Measurements from ENCODE around the gene CMC1.

Gene CMC1

GRCh38 chr3:28224430-28224829, 17.0 kb upstream of the CMC1 start:
- no peak for DNase-seq (ENCODE audit: low read depth in 1 of 2, low spot score in 1 of 2)
- no peak for TF ChIP-seq JUND (IDR thresholded peaks at IDR 0.05; ENCODE audit: low read depth)
- in situ Hi-C loops (cut with HindIII; ENCODE audit: low pct_unique_long_range_greater_than_20kb, low sequenced_read_pairs), result no loop called here

DNA sequence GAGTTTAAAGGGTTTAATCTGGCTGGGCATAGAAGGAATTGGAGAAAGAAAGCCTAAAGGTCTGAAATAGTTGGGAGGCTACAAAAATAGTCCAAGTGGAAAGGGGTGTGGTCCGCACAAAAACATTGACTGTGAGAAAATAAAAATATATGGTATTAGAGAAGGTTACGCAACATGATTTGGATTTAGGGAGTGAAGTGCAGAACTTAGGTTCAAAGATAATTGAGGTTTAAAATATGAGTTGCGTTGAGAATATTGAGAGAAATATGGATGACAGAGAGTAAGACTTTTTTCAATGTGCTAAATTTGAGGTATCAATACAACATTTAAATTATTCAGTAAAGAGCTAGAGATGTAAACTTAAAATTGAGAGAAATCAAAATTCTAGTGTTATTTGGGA, 15.4 kb upstream of the CMC1 start:
- TF ChIP-seq JUND (IDR thresholded peaks at IDR 0.05; ENCODE audit: low read depth), result no peak
- DNase-seq (ENCODE audit: low read depth in 1 of 2, low spot score in 1 of 2), result no peak
- in situ Hi-C loops (cut with HindIII; ENCODE audit: low pct_unique_long_range_greater_than_20kb, low sequenced_read_pairs), result no loop called here

DNA sequence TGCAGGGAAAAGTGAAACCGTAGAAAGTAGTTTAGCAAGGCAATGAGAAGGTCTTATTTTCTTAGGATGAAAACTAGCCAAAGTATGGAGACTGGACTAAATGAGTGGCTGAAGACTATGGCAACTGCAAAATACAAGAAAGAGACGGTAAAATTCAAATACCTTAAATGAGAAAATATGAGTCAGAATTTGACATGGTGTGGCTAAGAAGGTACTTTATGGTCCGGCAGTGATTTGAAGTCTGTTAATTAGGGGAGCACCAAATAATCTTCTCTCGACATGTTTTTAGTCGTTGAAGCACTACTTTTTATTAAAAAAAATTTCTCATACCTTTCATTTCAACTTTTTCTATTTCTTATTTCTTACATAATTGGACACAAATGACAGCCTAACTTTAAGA, 12.8 kb upstream of the CMC1 start:
- in situ Hi-C loops (cut with HindIII; ENCODE audit: low pct_unique_long_range_greater_than_20kb, low sequenced_read_pairs), result no loop called here
- TF ChIP-seq JUND (IDR thresholded peaks at IDR 0.05; ENCODE audit: low read depth), result no peak
- DNase-seq (ENCODE audit: low read depth in 1 of 2, low spot score in 1 of 2), result no peak

- TF ChIP-seq JUND (IDR thresholded peaks at IDR 0.05; ENCODE audit: low read depth), result no peak
- in situ Hi-C loops (cut with HindIII; ENCODE audit: low pct_unique_long_range_greater_than_20kb, low sequenced_read_pairs), result no loop called here
- no peak for DNase-seq (ENCODE audit: low read depth in 1 of 2, low spot score in 1 of 2)
Measured at GRCh38 chr3:28232659-28233058, 8.8 kb upstream of the CMC1 start.

GRCh38 chr3:28234454-28234853, 7.0 kb upstream of the CMC1 start:
- TF ChIP-seq JUND (IDR thresholded peaks at IDR 0.05; ENCODE audit: low read depth), result no peak
- DNase-seq (ENCODE audit: low read depth in 1 of 2, low spot score in 1 of 2), result no peak
- in situ Hi-C loops (cut with HindIII; ENCODE audit: low pct_unique_long_range_greater_than_20kb, low sequenced_read_pairs), result no loop called here

- in situ Hi-C loops (cut with HindIII; ENCODE audit: low pct_unique_long_range_greater_than_20kb, low sequenced_read_pairs), result no loop called here
- no peak for TF ChIP-seq JUND (IDR thresholded peaks at IDR 0.05; ENCODE audit: low read depth)
- no peak for DNase-seq (ENCODE audit: low read depth in 1 of 2, low spot score in 1 of 2)
Measured at GRCh38 chr3:28239108-28239507, 2.3 kb upstream of the CMC1 start.

DNA sequence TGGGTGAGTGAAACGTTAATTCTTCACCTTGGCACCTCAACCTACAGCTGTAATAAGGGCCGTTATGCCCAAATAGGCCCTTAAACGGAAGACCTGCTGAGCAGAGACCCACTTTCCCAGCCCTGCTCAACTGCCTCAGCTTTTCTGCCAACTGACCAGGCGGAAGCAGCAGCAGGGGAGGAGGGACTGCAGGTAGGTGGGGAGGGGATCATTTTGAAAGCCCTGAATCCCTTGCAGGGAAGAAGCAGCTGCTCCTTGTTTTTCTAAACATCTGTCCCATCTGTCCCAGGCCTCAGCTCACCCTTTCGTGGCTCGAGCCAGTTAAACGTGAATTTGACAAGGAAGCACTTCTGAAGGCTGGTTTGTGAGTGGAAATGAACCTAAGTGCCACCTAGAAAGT, 978 bp upstream of the CMC1 start:
- no peak for TF ChIP-seq JUND (IDR thresholded peaks at IDR 0.05; ENCODE audit: low read depth)
- in situ Hi-C loops (cut with HindIII; ENCODE audit: low pct_unique_long_range_greater_than_20kb, low sequenced_read_pairs), result no loop called here
- no peak for DNase-seq (ENCODE audit: low read depth in 1 of 2, low spot score in 1 of 2)

- TF ChIP-seq JUND (IDR thresholded peaks at IDR 0.05; ENCODE audit: low read depth), result no peak
- no peak for DNase-seq (ENCODE audit: low read depth in 1 of 2, low spot score in 1 of 2)
- in situ Hi-C loops (cut with HindIII; ENCODE audit: low pct_unique_long_range_greater_than_20kb, low sequenced_read_pairs), result no loop called here
Measured at GRCh38 chr3:28242519-28242918, 1.1 kb downstream of the CMC1 start.

DNA sequence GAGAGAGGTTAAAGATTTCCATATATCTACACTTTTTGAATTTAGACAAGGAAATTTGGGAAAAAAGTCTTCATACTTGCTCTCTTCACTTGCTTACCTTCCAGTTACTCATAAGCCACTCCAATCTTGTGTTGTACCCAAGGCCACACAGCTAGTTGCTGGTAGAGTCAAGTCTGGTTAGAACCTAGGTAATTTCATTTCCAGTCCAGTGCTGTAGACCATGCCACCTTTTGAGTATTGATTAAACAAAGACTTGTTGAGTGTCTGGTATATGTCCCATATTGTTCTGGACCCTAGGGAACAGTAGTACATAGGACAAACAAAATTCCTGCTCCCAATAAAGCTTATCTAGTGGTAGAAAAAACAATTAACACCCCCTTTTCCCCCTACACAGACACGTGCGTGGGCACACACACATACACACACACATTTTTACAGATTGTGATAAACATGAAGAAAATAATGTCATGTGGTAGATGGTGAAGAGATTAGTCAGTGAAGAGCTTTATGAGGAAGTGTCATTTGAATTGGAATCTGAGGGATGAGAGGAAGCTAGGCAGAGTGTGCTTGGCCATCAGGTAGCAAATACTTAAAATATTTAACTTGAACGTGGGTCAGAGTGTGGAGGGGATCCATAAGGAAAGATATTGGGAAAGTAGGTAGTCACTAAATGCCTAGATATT, 2.1 kb downstream of the CMC1 start:
- in situ Hi-C loops (cut with HindIII; ENCODE audit: low pct_unique_long_range_greater_than_20kb, low sequenced_read_pairs), result no loop called here

GRCh38 chr3:28244491-28244890, 3.1 kb downstream of the CMC1 start:
- no peak for DNase-seq (ENCODE audit: low read depth in 1 of 2, low spot score in 1 of 2)
- TF ChIP-seq JUND (IDR thresholded peaks at IDR 0.05; ENCODE audit: low read depth), result no peak
- in situ Hi-C loops (cut with HindIII; ENCODE audit: low pct_unique_long_range_greater_than_20kb, low sequenced_read_pairs), result no loop called here

More for the DNA sequence above, 2.1 kb downstream of the CMC1 start:
- DNase-seq (ENCODE audit: low read depth in 1 of 2, low spot score in 1 of 2), result no peak
- TF ChIP-seq JUND (IDR thresholded peaks at IDR 0.05; ENCODE audit: low read depth), result no peak

GRCh38 chr3:28247286-28247685, 5.9 kb downstream of the CMC1 start:
- in situ Hi-C loops (cut with HindIII; ENCODE audit: low pct_unique_long_range_greater_than_20kb, low sequenced_read_pairs), result no loop called here
- DNase-seq (ENCODE audit: low read depth in 1 of 2, low spot score in 1 of 2), result no peak
- no peak for TF ChIP-seq JUND (IDR thresholded peaks at IDR 0.05; ENCODE audit: low read depth)

DNA sequence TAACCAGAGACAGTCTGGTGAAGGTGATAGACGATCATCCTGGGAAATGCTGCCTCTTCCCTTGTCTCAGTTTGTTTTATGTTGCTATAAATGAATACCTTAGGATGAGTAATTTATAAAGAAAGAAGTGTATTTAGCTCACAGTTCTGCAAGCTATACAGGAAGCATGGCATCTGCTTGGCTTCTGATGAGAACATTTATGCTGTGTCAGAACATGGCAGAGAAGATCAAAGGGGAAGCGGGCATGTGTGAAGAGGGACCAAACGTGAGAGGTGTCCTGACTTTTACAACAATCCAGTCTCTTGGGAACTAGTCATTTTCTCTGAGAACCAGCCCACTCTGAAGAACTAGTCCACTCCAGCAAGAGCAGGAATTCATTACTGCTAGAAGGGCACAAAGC, 9.6 kb downstream of the CMC1 start:
- no peak for DNase-seq (ENCODE audit: low read depth in 1 of 2, low spot score in 1 of 2)
- in situ Hi-C loops (cut with HindIII; ENCODE audit: low pct_unique_long_range_greater_than_20kb, low sequenced_read_pairs), result no loop called here
- no peak for TF ChIP-seq JUND (IDR thresholded peaks at IDR 0.05; ENCODE audit: low read depth)

DNA sequence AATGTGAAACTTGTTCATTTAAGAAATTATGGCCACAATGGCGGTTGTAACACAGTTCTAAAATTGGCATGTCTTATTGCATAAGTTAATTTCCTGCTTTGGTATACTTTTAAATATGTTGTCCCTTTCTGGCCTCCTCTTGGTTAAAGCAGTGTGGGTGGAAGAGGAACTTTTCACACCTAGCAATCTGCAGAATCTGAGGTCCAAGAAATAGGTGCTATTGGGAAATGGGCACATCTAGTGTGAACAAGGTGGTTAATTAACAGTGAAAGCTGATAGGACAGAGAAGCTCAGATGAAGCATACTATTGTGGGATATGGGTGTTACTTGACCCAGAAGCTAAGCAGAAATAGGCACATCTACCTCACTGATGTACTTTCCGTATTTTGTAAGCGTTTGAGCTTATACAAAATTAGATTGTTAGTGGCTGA, 10.6 kb downstream of the CMC1 start:
- in situ Hi-C loops (cut with HindIII; ENCODE audit: low pct_unique_long_range_greater_than_20kb, low sequenced_read_pairs), result no loop called here
- DNase-seq (ENCODE audit: low read depth in 1 of 2, low spot score in 1 of 2), result no peak
- no peak for TF ChIP-seq JUND (IDR thresholded peaks at IDR 0.05; ENCODE audit: low read depth)

Measured in T47D (cell line).